Caco-2 (cell line): ENCODE results near the gene XPO1. TPM values are rescaled to one million over a fixed set of nuclear protein-coding genes. Genes with fewer than 3 reads are reported as not detected.
"Not testable (repeated sequence)": the region's sequence is repeated elsewhere in the genome, so short reads cannot be mapped to it uniquely, and the experiment has no call there.

Experiments
- BruUV-seq: library from RNA; stranded (reverse); fragments of 400-500 nt; replicated peaks from 2 replicates; lab custom pipeline; 2021; lab: Mats Ljungman, UMichigan
- CTCF ChIA-PET: fragments of 300-600 bp; sonication (Branson Sonifier 250); formaldehyde crosslinking; loops from one replicate; lab custom pipeline; 2022; ENCODE audit warnings: antibody characterized with exemption; lab: Charles Lee
- POLR2A ChIA-PET: fragments of 300-600 bp; sonication (Branson Sonifier 250); formaldehyde crosslinking; loops from one replicate; lab custom pipeline; 2022; ENCODE audit warnings: antibody characterized with exemption; lab: Charles Lee
- DNase-seq, 2 experiments: peaks; one replicate each; pipeline versions ENCODE4 v3.0.0 to v3.0.0-alpha.2; 2020 to 2022
- H3K27me3 ChIP-seq: replicated peaks from 2 replicates; pipeline ENCODE4 v1.6.0; 2011; ENCODE audit warnings: low read length; ENCODE audit not compliant: control insufficient read depth, insufficient read depth
- H3K36me3 ChIP-seq: 2 replicates; pipeline ENCODE4 v1.5.1; 2011; ENCODE audit warnings: low read length; ENCODE audit not compliant: control insufficient read depth, insufficient read depth
- H3K4me1 ChIP-seq: fragments of 250-450 bp; sonication (Bioruptor Pico); 2 replicates; pipeline ENCODE4 v1.5.1; 2020; ENCODE audit warnings: mild to moderate bottlenecking
- H3K4me3 ChIP-seq: 2 replicates; pipeline ENCODE4 v1.5.1; 2011; ENCODE audit warnings: low read depth, mild to moderate bottlenecking, control low read depth, low read length
- H3K9me3 ChIP-seq: fragments of 250-450 bp; sonication (Bioruptor Pico); 2 replicates; pipeline ENCODE4 v1.5.1; 2020; ENCODE audit warnings: mild to moderate bottlenecking, moderate library complexity
- H3K27ac Mint-ChIP-seq: one replicate; pipeline ENCODE4 v1.8.0; 2022; ENCODE audit warnings: mixed read lengths; ENCODE audit not compliant: unreplicated experiment
- H3K27me3 Mint-ChIP-seq: one replicate; pipeline ENCODE4 v1.8.0; 2022; ENCODE audit warnings: mixed read lengths; ENCODE audit not compliant: insufficient read depth, unreplicated experiment
- H3K36me3 Mint-ChIP-seq: one replicate; pipeline ENCODE4 v1.8.0; 2022; ENCODE audit warnings: mild to moderate bottlenecking, mixed read lengths; ENCODE audit not compliant: insufficient read depth, unreplicated experiment
- H3K4me1 Mint-ChIP-seq: one replicate; pipeline ENCODE4 v1.8.0; 2022; ENCODE audit warnings: low read depth, mixed read lengths; ENCODE audit not compliant: unreplicated experiment
- H3K4me3 Mint-ChIP-seq: one replicate; pipeline ENCODE4 v1.8.0; 2022; ENCODE audit warnings: mild to moderate bottlenecking, moderate library complexity, mixed read lengths; ENCODE audit not compliant: unreplicated experiment
- H3K9me3 Mint-ChIP-seq: one replicate; pipeline ENCODE4 v1.8.0; 2022; ENCODE audit warnings: mixed read lengths; ENCODE audit not compliant: unreplicated experiment
- intact Hi-C: fragments of 100-400 bp; cut with micrococcal nuclease; formaldehyde crosslinking; loops from one replicate; pipeline ENCODE4 v1.10.0; 2022; ENCODE audit not compliant: unreplicated experiment
- total RNA-seq: library from RNA; stranded (reverse); gene quantifications from 2 replicates; pipeline ENCODE4 v1.2.3, GENCODE V29; 2022
- TF ChIP-seq, protein P1 (sequence below), 2 experiments: fragments of 200-600 bp in 1 of 2; IDR thresholded peaks; 1 replicate in 1 of 2; 2 replicates in 1 of 2; pipeline versions ENCODE4 v1.5.1 to v1.8.0; 2011 to 2022; ENCODE audit warnings: antibody characterized with exemption in 1 of 2, control low read depth in 1 of 2, inconsistent platforms in 1 of 2, low read depth in 1 of 2, low read length in 1 of 2, mild to moderate bottlenecking in 1 of 2, moderate library complexity in 1 of 2; ENCODE audit not compliant: insufficient read depth in 1 of 2, severe bottlenecking in 1 of 2, unreplicated experiment in 1 of 2

XPO1 gene
- total RNA-seq, 1 experiment from 2014 or later: 218 TPM

- Mint-ChIP-seq H3K4me1 (no peaks in the 10 kb centered on the region), H3K27ac (no peak overlapping the region), H3K9me3 (no peaks in the 10 kb centered on the region), H3K36me3 (no peaks in the 10 kb centered on the region), H3K27me3 (no peaks in the 10 kb centered on the region), H3K4me3 (no peak overlapping the region)
- intact Hi-C loops: no loop called here
- Histone ChIP-seq H3K9me3 (no peaks in the 10 kb centered on the region), H3K27me3 (no peaks in the 10 kb centered on the region), H3K4me3 (no peak overlapping the region), H3K36me3 (no peaks in the 10 kb centered on the region), H3K4me1 (no peaks in the 10 kb centered on the region)
- BruUV-seq: no TSS peak
- DNase-seq: no peak
- TF ChIP-seq, protein P1, sequence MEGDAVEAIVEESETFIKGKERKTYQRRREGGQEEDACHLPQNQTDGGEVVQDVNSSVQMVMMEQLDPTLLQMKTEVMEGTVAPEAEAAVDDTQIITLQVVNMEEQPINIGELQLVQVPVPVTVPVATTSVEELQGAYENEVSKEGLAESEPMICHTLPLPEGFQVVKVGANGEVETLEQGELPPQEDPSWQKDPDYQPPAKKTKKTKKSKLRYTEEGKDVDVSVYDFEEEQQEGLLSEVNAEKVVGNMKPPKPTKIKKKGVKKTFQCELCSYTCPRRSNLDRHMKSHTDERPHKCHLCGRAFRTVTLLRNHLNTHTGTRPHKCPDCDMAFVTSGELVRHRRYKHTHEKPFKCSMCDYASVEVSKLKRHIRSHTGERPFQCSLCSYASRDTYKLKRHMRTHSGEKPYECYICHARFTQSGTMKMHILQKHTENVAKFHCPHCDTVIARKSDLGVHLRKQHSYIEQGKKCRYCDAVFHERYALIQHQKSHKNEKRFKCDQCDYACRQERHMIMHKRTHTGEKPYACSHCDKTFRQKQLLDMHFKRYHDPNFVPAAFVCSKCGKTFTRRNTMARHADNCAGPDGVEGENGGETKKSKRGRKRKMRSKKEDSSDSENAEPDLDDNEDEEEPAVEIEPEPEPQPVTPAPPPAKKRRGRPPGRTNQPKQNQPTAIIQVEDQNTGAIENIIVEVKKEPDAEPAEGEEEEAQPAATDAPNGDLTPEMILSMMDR (IDR thresholded peaks at IDR 0.05; ENCODE audit: insufficient read depth in 1 of 2, low read depth in 1 of 2, low read length in 1 of 2, severe bottlenecking in 1 of 2, unreplicated experiment in 1 of 2): no peak
- POLR2A ChIA-PET: no interaction called here
- CTCF ChIA-PET: no interaction called here
Measured at GRCh38 chr2:61549546-61549945, 11.4 kb upstream of the XPO1 start.

DNA sequence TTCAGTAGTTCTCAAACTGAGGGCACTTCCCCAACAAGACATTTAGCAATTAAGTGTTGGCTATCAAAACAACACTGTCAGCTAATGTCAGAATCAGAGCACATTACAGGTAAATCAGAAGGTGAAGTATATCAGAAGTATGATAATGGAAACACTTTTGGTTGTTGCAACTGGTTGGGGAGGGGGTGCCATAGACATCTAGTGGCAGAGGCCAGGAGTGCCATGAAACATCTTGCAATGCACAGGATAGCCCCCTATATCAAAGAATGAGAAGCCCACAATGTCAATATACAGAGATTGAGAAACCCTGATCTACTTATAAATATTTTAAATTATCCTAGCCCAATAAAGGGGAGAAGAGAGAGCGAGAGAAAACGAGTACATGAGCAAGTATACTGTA is 4.9 kb upstream of the XPO1 start:
- POLR2A ChIA-PET: no interaction called here
- H3K9me3 Mint-ChIP-seq: no peaks in the 10 kb centered on the region
- H3K27me3 ChIP-seq: no peaks in the 10 kb centered on the region
- H3K4me3 Mint-ChIP-seq: no peak overlapping the region
- no peaks in the 10 kb centered on the region for H3K36me3 ChIP-seq
- H3K4me3 ChIP-seq: no peak overlapping the region
- H3K27ac Mint-ChIP-seq: no peak overlapping the region
- H3K27me3 Mint-ChIP-seq: no peaks in the 10 kb centered on the region
- BruUV-seq: no TSS peak
- peak in 1 of 2 experiments; percentile 22 for DNase-seq
- H3K4me1 Mint-ChIP-seq: no peaks in the 10 kb centered on the region
- TF ChIP-seq, protein P1 (IDR thresholded peaks at IDR 0.05; ENCODE audit: insufficient read depth in 1 of 2, low read depth in 1 of 2, low read length in 1 of 2, severe bottlenecking in 1 of 2, unreplicated experiment in 1 of 2): peak; percentile 45
- no peaks in the 10 kb centered on the region for H3K4me1 ChIP-seq
- peaks cover 13% of the 10 kb centered on the region for H3K36me3 Mint-ChIP-seq
- no peaks in the 10 kb centered on the region for H3K9me3 ChIP-seq
- intact Hi-C loops: no loop called here
- CTCF ChIA-PET: no interaction called here

GRCh38 chr2:61540167-61540566 is 2.0 kb upstream of the XPO1 start:
- H3K4me3 ChIP-seq, BruUV-seq, H3K27me3 Mint-ChIP-seq, H3K27me3 ChIP-seq, H3K9me3 ChIP-seq, H3K4me1 ChIP-seq, H3K4me3 Mint-ChIP-seq, intact Hi-C loops, H3K27ac Mint-ChIP-seq, H3K9me3 Mint-ChIP-seq, H3K4me1 Mint-ChIP-seq, H3K36me3 ChIP-seq, POLR2A ChIA-PET, DNase-seq, CTCF ChIA-PET: not testable (repeated sequence)
- peaks cover 31% of the 10 kb centered on the region for H3K36me3 Mint-ChIP-seq
